DND-41 (cell line): ENCODE results near the gene PLAC9.

Experiments
- ATAC-seq: fragments of 200-7000 bp; cut with Tn5 transposase; 3 replicates; pipeline ENCODE4 v1.9.1; 2021; ENCODE audit warnings: low read depth; ENCODE audit not compliant: insufficient read depth
- DNase-seq: peaks from one replicate; pipeline ENCODE4 v3.0.0-alpha.2; 2020
- H2AFZ ChIP-seq: 2 replicates; pipeline ENCODE4 v1.6.0; 2012; ENCODE audit warnings: low read depth, low read length
- H3K27ac ChIP-seq: 2 replicates; pipeline ENCODE4 v1.5.1; 2012; ENCODE audit warnings: low read length, inconsistent platforms
- H3K27me3 ChIP-seq: fragments of 200-600 bp; sonication (generic); 2 replicates; pipeline ENCODE4 v1.6.0; 2012; ENCODE audit warnings: low read length, mild to moderate bottlenecking, inconsistent platforms; ENCODE audit not compliant: insufficient read depth, poor library complexity
- H3K36me3 ChIP-seq: 2 replicates; pipeline ENCODE4 v1.5.1; 2012; ENCODE audit warnings: low read length, inconsistent platforms; ENCODE audit not compliant: insufficient read depth
- H3K4me1 ChIP-seq: 2 replicates; pipeline ENCODE4 v1.5.1; 2012; ENCODE audit warnings: mild to moderate bottlenecking, low read length; ENCODE audit not compliant: insufficient read depth
- H3K4me2 ChIP-seq: 2 replicates; pipeline ENCODE4 v1.6.0; 2012; ENCODE audit warnings: mild to moderate bottlenecking, moderate library complexity, low read length, inconsistent platforms; ENCODE audit not compliant: insufficient read depth
- H3K4me3 ChIP-seq, 2 experiments: fragments of 200-600 bp in 1 of 2; shearing (Covaris generic) in 1 of 2; 2 replicates each; pipeline ENCODE4 v1.5.1; 2012 to 2016; ENCODE audit warnings: inconsistent platforms in 2 of 2, low read length in 2 of 2, mild to moderate bottlenecking in 2 of 2, low read depth in 1 of 2, moderate library complexity in 1 of 2
- H3K79me2 ChIP-seq: 2 replicates; pipeline ENCODE4 v1.6.0; 2012; ENCODE audit warnings: low read length, inconsistent platforms; ENCODE audit not compliant: insufficient read depth
- H3K9ac ChIP-seq: 2 replicates; pipeline ENCODE4 v1.6.0; 2012; ENCODE audit warnings: low read depth, mild to moderate bottlenecking, inconsistent platforms, low read length, moderate library complexity
- H3K9me3 ChIP-seq: 2 replicates; pipeline ENCODE4 v1.5.1; 2012; ENCODE audit warnings: low read length, moderate library complexity, mild to moderate bottlenecking, inconsistent platforms; ENCODE audit not compliant: insufficient read depth, severe bottlenecking
- H4K20me1 ChIP-seq: 2 replicates; pipeline ENCODE4 v1.6.0; 2012; ENCODE audit warnings: low read length; ENCODE audit not compliant: insufficient read depth
- EZH2 ChIP-seq: IDR thresholded peaks from 3 replicates; pipeline ENCODE4 v1.6.1; 2012; ENCODE audit warnings: borderline replicate concordance, low read depth, mild to moderate bottlenecking, moderate library complexity, low read length, inconsistent platforms; ENCODE audit not compliant: severe bottlenecking
- TF ChIP-seq, protein P1 (sequence below): IDR thresholded peaks from 2 replicates; pipeline ENCODE4 v1.5.1; 2012; ENCODE audit warnings: borderline replicate concordance, low read length, moderate library complexity, mild to moderate bottlenecking; ENCODE audit not compliant: poor library complexity, severe bottlenecking; ENCODE audit errors: extremely low read depth

PLAC9 gene

DNA sequence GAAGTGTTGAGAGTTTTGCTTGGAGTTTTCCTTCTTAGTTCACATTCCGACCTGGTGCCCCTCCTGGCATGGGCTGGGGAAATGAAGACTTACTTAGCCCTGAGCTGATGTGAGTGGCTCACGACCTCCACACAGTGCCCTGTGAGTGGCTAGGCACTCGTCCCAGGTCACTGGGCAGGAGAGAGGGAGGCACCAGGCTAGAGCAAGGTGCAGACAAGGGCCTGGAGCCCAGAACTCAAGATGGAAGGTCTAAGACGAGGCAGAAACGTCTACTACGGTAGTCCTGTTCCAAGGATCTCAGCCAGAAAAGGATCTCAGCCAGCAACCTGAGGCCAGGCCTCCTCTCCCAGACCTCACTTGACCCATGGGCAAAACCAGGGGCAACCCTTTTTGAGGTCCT is 50.5 kb downstream of the PLAC9 start:
- Histone ChIP-seq H3K4me2 (no peak overlapping the region), H3K79me2 (peaks cover 76% of the 10 kb centered on the region), H3K27ac (no peak overlapping the region), H3K4me1 (peaks cover 7% of the 10 kb centered on the region), H2AFZ (no peak overlapping the region), H3K9me3 (no peaks in the 10 kb centered on the region), H3K4me3 (no peak overlapping the region), H3K27me3 (no peaks in the 10 kb centered on the region), H3K36me3 (no peaks in the 10 kb centered on the region), H3K9ac (no peak overlapping the region), H4K20me1 (peaks cover 62% of the 10 kb centered on the region)
- no peak for DNase-seq
- no peak for ATAC-seq
- TF ChIP-seq, protein P1, sequence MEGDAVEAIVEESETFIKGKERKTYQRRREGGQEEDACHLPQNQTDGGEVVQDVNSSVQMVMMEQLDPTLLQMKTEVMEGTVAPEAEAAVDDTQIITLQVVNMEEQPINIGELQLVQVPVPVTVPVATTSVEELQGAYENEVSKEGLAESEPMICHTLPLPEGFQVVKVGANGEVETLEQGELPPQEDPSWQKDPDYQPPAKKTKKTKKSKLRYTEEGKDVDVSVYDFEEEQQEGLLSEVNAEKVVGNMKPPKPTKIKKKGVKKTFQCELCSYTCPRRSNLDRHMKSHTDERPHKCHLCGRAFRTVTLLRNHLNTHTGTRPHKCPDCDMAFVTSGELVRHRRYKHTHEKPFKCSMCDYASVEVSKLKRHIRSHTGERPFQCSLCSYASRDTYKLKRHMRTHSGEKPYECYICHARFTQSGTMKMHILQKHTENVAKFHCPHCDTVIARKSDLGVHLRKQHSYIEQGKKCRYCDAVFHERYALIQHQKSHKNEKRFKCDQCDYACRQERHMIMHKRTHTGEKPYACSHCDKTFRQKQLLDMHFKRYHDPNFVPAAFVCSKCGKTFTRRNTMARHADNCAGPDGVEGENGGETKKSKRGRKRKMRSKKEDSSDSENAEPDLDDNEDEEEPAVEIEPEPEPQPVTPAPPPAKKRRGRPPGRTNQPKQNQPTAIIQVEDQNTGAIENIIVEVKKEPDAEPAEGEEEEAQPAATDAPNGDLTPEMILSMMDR = no peak
- TF ChIP-seq EZH2 = no peak

- Histone ChIP-seq H3K27me3 (no peaks in the 10 kb centered on the region), H3K4me3 (no peak overlapping the region), H3K27ac (no peak overlapping the region), H3K79me2 (peaks cover 74% of the 10 kb centered on the region), H3K9me3 (no peaks in the 10 kb centered on the region), H2AFZ (no peak overlapping the region), H3K36me3 (no peaks in the 10 kb centered on the region), H3K9ac (no peak overlapping the region), H4K20me1 (peaks cover 60% of the 10 kb centered on the region), H3K4me1 (peaks cover 10% of the 10 kb centered on the region), H3K4me2 (no peak overlapping the region)
- TF ChIP-seq EZH2 = no peak
- TF ChIP-seq, protein P1 = no peak
- ATAC-seq = no peak
- no peak for DNase-seq
These were observed 50.9 kb downstream of the PLAC9 start for GRCh38 chr10:80183436-80183835.

DNA sequence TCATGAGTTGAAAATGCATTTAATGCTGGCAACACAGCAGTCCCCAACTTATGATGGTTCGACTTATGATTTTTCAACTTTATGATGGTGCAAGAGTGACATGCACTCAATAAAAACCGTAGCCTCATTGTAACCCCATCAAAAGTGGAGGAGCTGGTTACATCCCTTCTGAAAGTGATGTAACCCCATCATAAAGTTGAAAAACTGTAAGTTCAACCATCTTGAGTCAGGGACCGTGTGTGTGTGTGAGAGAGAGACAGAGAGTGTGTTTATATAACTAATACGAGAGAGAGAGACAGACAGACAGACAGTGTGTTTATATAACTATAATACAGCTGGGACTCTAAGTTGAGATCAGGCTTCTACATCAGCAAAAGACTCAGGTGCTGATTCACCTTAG is 51.8 kb downstream of the PLAC9 start:
- Histone ChIP-seq H3K9me3 (no peaks in the 10 kb centered on the region), H4K20me1 (peaks cover 61% of the 10 kb centered on the region), H3K79me2 (peaks cover 79% of the 10 kb centered on the region), H3K4me1 (peaks cover 13% of the 10 kb centered on the region), H3K4me2 (no peak overlapping the region), H3K36me3 (no peaks in the 10 kb centered on the region), H3K27me3 (no peaks in the 10 kb centered on the region), H3K4me3 (no peak overlapping the region), H3K27ac (no peak overlapping the region), H3K9ac (no peak overlapping the region), H2AFZ (no peak overlapping the region)
- ATAC-seq (no peak), DNase-seq (no peak)
- TF ChIP-seq, protein P1 = no peak
- TF ChIP-seq EZH2 = no peak

DNA sequence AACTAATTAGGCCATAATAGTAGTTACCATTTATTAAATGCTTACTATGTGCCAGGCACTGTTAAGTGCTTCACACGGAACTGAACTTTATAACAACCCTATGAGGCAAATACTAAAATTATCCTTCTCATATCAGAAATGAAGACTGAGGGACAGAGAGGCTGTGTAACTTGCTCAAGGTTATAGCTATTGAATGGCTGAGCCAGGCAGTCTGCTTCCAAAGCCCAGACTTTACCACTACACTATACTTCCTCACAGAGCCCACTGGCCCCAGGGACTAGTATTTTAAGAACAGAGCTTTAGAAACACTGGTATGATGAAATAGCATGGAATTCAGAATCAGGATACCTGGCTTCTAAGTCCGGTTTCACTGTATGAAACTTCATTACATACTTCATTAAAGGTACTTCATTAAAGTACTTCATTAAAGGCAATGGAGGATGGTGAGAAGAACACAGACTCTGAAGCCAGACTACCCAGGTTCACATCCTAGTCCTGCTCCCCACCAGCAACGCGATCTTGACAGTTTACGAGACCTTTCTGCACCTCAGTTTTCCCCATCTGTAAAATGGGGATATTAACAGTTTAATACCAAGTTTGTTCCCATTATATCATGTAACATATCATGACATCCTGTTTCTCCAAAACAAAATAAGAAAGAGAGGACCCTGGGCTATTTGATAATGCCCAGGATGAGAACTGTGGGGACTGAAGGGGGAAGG is 53.2 kb downstream of the PLAC9 start:
- Histone ChIP-seq H3K9ac (no peak overlapping the region), H3K27ac (no peak overlapping the region), H3K4me3 (no peak overlapping the region), H3K9me3 (no peaks in the 10 kb centered on the region), H3K36me3 (no peaks in the 10 kb centered on the region), H2AFZ (no peak overlapping the region), H3K79me2 (peaks cover 69% of the 10 kb centered on the region), H4K20me1 (peaks cover 50% of the 10 kb centered on the region), H3K4me2 (no peak overlapping the region), H3K4me1 (peaks cover 13% of the 10 kb centered on the region), H3K27me3 (no peaks in the 10 kb centered on the region)
- DNase-seq = no peak
- ATAC-seq = no peak
- TF ChIP-seq, protein P1 = no peak
- TF ChIP-seq EZH2 = no peak
